GM12878 (cell line): Measurements from ENCODE around the gene PDX1. TPM values are rescaled to one million over a fixed set of nuclear protein-coding genes. Genes with fewer than 3 reads are reported as not detected.

Source experiments
- BMI1 ChIP-seq: fragments of 450-650 bp; IDR thresholded peaks from 2 replicates; pipeline ENCODE4 v1.6.1; 2016; ENCODE audit warnings: mild to moderate bottlenecking, moderate library complexity, borderline replicate concordance
- CBX3 ChIP-seq: fragments of 200-600 bp; sonication (generic); IDR thresholded peaks from 2 replicates; pipeline ENCODE4 v1.6.1; 2016; ENCODE audit warnings: low read depth, borderline replicate concordance
- CHD1 ChIP-seq: IDR thresholded peaks from 2 replicates; pipeline ENCODE4 v1.6.1; 2012; ENCODE audit warnings: low read depth, low read length, improper control_type of control experiment
- FOXM1 ChIP-seq: IDR thresholded peaks from 2 replicates; pipeline ENCODE4 v1.6.1; 2012; ENCODE audit warnings: low read depth, mild to moderate bottlenecking, inconsistent platforms, low read length, moderate library complexity
- HDGF ChIP-seq: fragments of 450-650 bp; IDR thresholded peaks from 2 replicates; pipeline ENCODE4 v1.6.1; 2016; ENCODE audit warnings: antibody characterized with exemption
- IKZF1 ChIP-seq: fragments of 450-650 bp; conservative IDR thresholded peaks from 2 replicates; pipeline ENCODE4 v1.6.1; 2017; ENCODE audit warnings: antibody characterized with exemption, mild to moderate bottlenecking
- NFXL1 ChIP-seq: fragments of 450-650 bp; IDR thresholded peaks from 2 replicates; pipeline ENCODE4 v1.6.1; 2017; ENCODE audit warnings: antibody characterized with exemption, mild to moderate bottlenecking, borderline replicate concordance
- POLR2A ChIP-seq: IDR thresholded peaks from 2 replicates; pipeline ENCODE4 v1.6.1; 2011; ENCODE audit warnings: low read depth, mild to moderate bottlenecking, low read length
- POLR2AphosphoS2 ChIP-seq: IDR thresholded peaks from 2 replicates; pipeline ENCODE4 v1.6.1; 2011; ENCODE audit warnings: low read depth, mild to moderate bottlenecking, low read length, improper control_type of control experiment, moderate library complexity
- SREBF1 ChIP-seq: IDR thresholded peaks from 2 replicates; pipeline ENCODE4 v1.6.1; 2012; ENCODE audit warnings: mild to moderate bottlenecking, low read length
- WRNIP1 ChIP-seq: IDR thresholded peaks from 2 replicates; pipeline ENCODE4 v1.6.1; 2011; ENCODE audit warnings: low read depth, low read length, improper control_type of control experiment, borderline replicate concordance
- YY1 ChIP-seq: IDR thresholded peaks from 2 replicates; pipeline ENCODE4 v1.6.1; 2011; ENCODE audit warnings: low read depth, mild to moderate bottlenecking, low read length
- ZBED1 ChIP-seq: IDR thresholded peaks from 2 replicates; pipeline ENCODE4 v1.6.1; 2016; ENCODE audit warnings: borderline replicate concordance
- ZNF384 ChIP-seq: IDR thresholded peaks from 2 replicates; pipeline ENCODE4 v1.6.1; 2012; ENCODE audit warnings: low read depth, mild to moderate bottlenecking, low read length, improper control_type of control experiment, borderline replicate concordance
- ZSCAN29 ChIP-seq: fragments of 450-650 bp; IDR thresholded peaks from 2 replicates; pipeline ENCODE4 v1.6.1; 2017; ENCODE audit warnings: mild to moderate bottlenecking, moderate library complexity
- polyA plus RNA-seq, 11 experiments: library from polyadenylated mRNA; depleted of rRNA in 4 of 11; unstranded in 6 of 11; stranded (reverse) in 5 of 11; fragments of >200 nt; fragmentation: Nextera tagmentation in 4 of 11; fragmentation: Illumina TruSeq in 1 of 11; extraction: Ambion mirVana in 4 of 11; extraction: Trizol in 1 of 11; gene quantifications; 1 replicate in 1 of 11; 2 replicates in 10 of 11; pipeline versions ENCODE4 v1.2.1 to v1.2.3, GENCODE V29; 2011 to 2016; ENCODE audit warnings: inconsistent platforms in 2 of 11, missing spikeins in 2 of 11, low read depth in 1 of 11
- total RNA-seq, 4 experiments: library from RNA; depleted of rRNA in 3 of 4; stranded (reverse); fragments of >200 nt in 3 of 4; fragmentation: Illumina TruSeq in 1 of 4; extraction: Trizol in 1 of 4; gene quantifications; 2 replicates each; pipeline versions ENCODE4 v1.2.1 to v1.2.3, GENCODE V29; 2013 to 2021
- TF ChIP-seq, protein P1 (sequence below): fragments of 450-650 bp; IDR thresholded peaks from 2 replicates; pipeline ENCODE4 v1.6.1; 2016; ENCODE audit warnings: mild to moderate bottlenecking
- TF ChIP-seq, protein P2 (sequence below): fragments of 450-650 bp; formaldehyde crosslinking; IDR thresholded peaks from 2 replicates; pipeline ENCODE4 v1.4.0; 2020; ENCODE audit warnings: mild to moderate bottlenecking, moderate library complexity
- TF ChIP-seq, protein P3 (sequence below): fragments of 450-650 bp; conservative IDR thresholded peaks from 2 replicates; pipeline ENCODE4 v1.6.1; 2017; ENCODE audit warnings: mild to moderate bottlenecking, moderate library complexity
- TF ChIP-seq, protein P4 (sequence below): fragments of 450-650 bp; IDR thresholded peaks from 2 replicates; pipeline ENCODE4 v1.6.1; 2018; ENCODE audit warnings: borderline replicate concordance, mild to moderate bottlenecking; ENCODE audit not compliant: partially characterized antibody
- TF ChIP-seq, protein P5 (sequence below), 3 experiments: IDR thresholded peaks in 2 of 3; conservative IDR thresholded peaks in 1 of 3; 2 replicates each; pipeline ENCODE4 v1.5.1; 2011; ENCODE audit warnings: low read depth in 3 of 3, low read length in 3 of 3, mild to moderate bottlenecking in 3 of 3, control low read depth in 2 of 3, moderate library complexity in 2 of 3, inconsistent platforms in 1 of 3, mixed read lengths in 1 of 3; ENCODE audit not compliant: control insufficient read depth in 2 of 3, insufficient read depth in 1 of 3; ENCODE audit errors: extremely low read depth in 1 of 3

The PDX1 gene
- total and polyA plus RNA-seq, 10 of the 15 experiments (the other 5 are each of a cell fraction or from before 2014, with no cell fraction given): 0.02 to 0.03 TPM; not detected in 8

DNA sequence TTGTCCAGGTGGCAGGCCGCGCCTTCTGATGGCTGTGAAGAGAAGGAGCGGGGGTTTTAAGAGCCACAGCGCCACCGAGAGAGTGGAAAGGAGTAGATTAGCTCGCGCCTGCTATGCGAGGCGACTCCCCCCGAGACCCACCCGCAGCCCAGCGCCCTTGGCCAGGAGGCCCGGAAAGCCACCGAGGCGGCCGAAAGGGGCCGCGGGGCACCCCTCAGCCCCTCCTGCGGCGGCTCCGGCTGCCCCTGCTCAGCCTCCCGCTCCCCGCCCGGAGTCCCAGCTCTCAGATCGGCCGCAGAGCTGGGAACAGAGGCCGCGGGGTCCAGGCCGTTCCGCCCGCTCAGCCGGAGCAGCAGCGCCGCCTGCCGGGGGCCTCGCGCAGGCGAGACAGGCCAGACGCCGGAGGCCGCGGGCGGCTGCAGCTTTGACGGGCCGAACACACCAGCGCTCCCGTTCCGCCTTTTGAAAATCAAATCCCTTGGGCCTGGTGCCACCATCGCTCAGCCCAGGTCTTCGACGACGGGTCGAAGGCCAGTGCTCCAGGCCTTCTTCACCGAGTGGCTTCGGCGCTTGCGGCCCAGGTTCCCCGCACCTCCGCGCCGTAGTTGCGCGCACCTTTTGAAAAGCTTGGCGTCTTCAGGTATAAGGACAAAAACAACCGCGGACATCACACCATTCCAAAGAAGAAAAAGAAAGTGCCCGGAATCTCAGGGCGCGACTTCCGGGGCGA is 34.0 kb downstream of the PDX1 start (continued):
- TF ChIP-seq CBX3 (no peak), NFXL1 (no peak), CHD1 (no peak), IKZF1 (peak; percentile 59), ZNF384 (no peak), BMI1 (no peak), YY1 (peak; percentile 68), SREBF1 (no peak), WRNIP1 (no peak), POLR2AphosphoS2 (no peak), ZSCAN29 (no peak), POLR2A (no peak), FOXM1 (no peak), ZBED1 (no peak), HDGF (no peak)
- TF ChIP-seq, protein P1, sequence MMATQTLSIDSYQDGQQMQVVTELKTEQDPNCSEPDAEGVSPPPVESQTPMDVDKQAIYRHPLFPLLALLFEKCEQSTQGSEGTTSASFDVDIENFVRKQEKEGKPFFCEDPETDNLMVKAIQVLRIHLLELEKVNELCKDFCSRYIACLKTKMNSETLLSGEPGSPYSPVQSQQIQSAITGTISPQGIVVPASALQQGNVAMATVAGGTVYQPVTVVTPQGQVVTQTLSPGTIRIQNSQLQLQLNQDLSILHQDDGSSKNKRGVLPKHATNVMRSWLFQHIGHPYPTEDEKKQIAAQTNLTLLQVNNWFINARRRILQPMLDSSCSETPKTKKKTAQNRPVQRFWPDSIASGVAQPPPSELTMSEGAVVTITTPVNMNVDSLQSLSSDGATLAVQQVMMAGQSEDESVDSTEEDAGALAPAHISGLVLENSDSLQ: no peak
- TF ChIP-seq, protein P2, sequence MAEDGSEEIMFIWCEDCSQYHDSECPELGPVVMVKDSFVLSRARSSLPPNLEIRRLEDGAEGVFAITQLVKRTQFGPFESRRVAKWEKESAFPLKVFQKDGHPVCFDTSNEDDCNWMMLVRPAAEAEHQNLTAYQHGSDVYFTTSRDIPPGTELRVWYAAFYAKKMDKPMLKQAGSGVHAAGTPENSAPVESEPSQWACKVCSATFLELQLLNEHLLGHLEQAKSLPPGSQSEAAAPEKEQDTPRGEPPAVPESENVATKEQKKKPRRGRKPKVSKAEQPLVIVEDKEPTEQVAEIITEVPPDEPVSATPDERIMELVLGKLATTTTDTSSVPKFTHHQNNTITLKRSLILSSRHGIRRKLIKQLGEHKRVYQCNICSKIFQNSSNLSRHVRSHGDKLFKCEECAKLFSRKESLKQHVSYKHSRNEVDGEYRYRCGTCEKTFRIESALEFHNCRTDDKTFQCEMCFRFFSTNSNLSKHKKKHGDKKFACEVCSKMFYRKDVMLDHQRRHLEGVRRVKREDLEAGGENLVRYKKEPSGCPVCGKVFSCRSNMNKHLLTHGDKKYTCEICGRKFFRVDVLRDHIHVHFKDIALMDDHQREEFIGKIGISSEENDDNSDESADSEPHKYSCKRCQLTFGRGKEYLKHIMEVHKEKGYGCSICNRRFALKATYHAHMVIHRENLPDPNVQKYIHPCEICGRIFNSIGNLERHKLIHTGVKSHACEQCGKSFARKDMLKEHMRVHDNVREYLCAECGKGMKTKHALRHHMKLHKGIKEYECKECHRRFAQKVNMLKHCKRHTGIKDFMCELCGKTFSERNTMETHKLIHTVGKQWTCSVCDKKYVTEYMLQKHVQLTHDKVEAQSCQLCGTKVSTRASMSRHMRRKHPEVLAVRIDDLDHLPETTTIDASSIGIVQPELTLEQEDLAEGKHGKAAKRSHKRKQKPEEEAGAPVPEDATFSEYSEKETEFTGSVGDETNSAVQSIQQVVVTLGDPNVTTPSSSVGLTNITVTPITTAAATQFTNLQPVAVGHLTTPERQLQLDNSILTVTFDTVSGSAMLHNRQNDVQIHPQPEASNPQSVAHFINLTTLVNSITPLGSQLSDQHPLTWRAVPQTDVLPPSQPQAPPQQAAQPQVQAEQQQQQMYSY (CRISPR knock-in tag): no peak
- TF ChIP-seq, protein P3, sequence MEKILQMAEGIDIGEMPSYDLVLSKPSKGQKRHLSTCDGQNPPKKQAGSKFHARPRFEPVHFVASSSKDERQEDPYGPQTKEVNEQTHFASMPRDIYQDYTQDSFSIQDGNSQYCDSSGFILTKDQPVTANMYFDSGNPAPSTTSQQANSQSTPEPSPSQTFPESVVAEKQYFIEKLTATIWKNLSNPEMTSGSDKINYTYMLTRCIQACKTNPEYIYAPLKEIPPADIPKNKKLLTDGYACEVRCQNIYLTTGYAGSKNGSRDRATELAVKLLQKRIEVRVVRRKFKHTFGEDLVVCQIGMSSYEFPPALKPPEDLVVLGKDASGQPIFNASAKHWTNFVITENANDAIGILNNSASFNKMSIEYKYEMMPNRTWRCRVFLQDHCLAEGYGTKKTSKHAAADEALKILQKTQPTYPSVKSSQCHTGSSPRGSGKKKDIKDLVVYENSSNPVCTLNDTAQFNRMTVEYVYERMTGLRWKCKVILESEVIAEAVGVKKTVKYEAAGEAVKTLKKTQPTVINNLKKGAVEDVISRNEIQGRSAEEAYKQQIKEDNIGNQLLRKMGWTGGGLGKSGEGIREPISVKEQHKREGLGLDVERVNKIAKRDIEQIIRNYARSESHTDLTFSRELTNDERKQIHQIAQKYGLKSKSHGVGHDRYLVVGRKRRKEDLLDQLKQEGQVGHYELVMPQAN: peak; percentile 30; the same call in 1 of the 2 replicates
- TF ChIP-seq, protein P4, sequence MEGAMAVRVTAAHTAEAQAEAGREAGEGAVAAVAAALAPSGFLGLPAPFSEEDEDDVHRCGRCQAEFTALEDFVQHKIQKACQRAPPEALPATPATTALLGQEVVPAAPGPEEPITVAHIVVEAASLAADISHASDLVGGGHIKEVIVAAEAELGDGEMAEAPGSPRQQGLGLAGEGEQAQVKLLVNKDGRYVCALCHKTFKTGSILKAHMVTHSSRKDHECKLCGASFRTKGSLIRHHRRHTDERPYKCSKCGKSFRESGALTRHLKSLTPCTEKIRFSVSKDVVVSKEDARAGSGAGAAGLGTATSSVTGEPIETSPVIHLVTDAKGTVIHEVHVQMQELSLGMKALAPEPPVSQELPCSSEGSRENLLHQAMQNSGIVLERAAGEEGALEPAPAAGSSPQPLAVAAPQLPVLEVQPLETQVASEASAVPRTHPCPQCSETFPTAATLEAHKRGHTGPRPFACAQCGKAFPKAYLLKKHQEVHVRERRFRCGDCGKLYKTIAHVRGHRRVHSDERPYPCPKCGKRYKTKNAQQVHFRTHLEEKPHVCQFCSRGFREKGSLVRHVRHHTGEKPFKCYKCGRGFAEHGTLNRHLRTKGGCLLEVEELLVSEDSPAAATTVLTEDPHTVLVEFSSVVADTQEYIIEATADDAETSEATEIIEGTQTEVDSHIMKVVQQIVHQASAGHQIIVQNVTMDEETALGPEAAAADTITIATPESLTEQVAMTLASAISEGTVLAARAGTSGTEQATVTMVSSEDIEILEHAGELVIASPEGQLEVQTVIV: no peak
- TF ChIP-seq, protein P5, sequence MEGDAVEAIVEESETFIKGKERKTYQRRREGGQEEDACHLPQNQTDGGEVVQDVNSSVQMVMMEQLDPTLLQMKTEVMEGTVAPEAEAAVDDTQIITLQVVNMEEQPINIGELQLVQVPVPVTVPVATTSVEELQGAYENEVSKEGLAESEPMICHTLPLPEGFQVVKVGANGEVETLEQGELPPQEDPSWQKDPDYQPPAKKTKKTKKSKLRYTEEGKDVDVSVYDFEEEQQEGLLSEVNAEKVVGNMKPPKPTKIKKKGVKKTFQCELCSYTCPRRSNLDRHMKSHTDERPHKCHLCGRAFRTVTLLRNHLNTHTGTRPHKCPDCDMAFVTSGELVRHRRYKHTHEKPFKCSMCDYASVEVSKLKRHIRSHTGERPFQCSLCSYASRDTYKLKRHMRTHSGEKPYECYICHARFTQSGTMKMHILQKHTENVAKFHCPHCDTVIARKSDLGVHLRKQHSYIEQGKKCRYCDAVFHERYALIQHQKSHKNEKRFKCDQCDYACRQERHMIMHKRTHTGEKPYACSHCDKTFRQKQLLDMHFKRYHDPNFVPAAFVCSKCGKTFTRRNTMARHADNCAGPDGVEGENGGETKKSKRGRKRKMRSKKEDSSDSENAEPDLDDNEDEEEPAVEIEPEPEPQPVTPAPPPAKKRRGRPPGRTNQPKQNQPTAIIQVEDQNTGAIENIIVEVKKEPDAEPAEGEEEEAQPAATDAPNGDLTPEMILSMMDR (IDR thresholded peaks at IDR 0.05 in 2 of 3, conservative IDR thresholded peaks at IDR 0.05 in 1 of 3; ENCODE audit: control insufficient read depth in 2 of 3, extremely low read depth in 1 of 3, insufficient read depth in 1 of 3, low read depth in 3 of 3, low read length in 3 of 3): peak; percentile 81 to 88 (median 85)
